Activated naive CD4-positive, alpha-beta T cell treated with anti-CD3 and anti-CD28 coated beads, Interleukin-2, amount 50 U/mL, for 72 hours (primary cell): ENCODE measurements around the gene WDR75. TPM values are rescaled to one million over a fixed set of nuclear protein-coding genes. Genes with fewer than 3 reads are reported as not detected.
"Not testable (repeated sequence)": the region's sequence is repeated elsewhere in the genome, so short reads cannot be mapped to it uniquely, and the experiment has no call there.

ENCODE experiments used
- ATAC-seq, 2 donors: fragments of 150-1000 bp; cut with Tn5 transposase; 2 replicates each; pipeline ENCODE4 v1.10.0; 2021; ENCODE audit warnings: mild to moderate bottlenecking in 2 of 2, moderate library complexity in 2 of 2
- DNase-seq, 2 donors: peaks; one replicate each; pipeline ENCODE4 v3.0.0; 2021 to 2022; ENCODE audit warnings: low spot score in 2 of 2
- H3K27ac Mint-ChIP-seq, 2 donors: one replicate each; pipeline ENCODE4 v1.8.0; 2022; ENCODE audit warnings: mild to moderate bottlenecking in 2 of 2, mixed read lengths in 2 of 2
- H3K36me3 Mint-ChIP-seq, 2 donors: one replicate each; pipeline ENCODE4 v1.8.0; 2022; ENCODE audit warnings: mixed read lengths in 2 of 2
- H3K9me3 Mint-ChIP-seq, 2 donors: one replicate each; pipeline ENCODE4 v1.8.0; 2022; ENCODE audit warnings: mixed read lengths in 2 of 2
- total RNA-seq, 2 donors: library from RNA; stranded (reverse); gene quantifications; one replicate each; pipeline ENCODE4 v1.2.3, GENCODE V29; 2022

WDR75 gene
- total RNA-seq, 2 donors from 2014 or later, result 29.8 to 80.1 TPM

DNA sequence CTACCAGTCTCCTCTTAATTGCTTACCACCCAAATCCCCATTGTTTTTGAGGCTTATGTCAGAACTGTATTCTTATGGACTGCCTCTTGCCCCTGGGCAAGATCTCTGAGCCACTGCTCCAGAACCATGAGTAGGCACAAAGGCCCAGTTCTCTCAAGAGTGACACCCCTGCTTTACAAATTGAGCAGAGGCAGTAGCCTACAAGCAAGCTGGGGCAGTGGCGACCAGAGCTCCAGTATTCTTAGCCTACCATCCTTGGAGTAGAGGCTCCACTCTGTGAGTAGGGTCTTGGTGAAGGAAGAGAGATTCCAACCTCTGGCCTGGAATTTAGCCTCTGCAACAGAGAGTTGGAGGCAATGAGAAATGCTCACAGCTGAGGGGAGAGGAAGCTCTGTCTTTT is 36.5 kb downstream of the WDR75 start:
- Mint-ChIP-seq H3K9me3 (no peaks in the 10 kb centered on the region), H3K36me3 (peaks cover 5 to 7% of the 10 kb centered on the region in 2 donors), H3K27ac (no peak overlapping the region)
- DNase-seq (no peak), ATAC-seq (no peak)

DNA sequence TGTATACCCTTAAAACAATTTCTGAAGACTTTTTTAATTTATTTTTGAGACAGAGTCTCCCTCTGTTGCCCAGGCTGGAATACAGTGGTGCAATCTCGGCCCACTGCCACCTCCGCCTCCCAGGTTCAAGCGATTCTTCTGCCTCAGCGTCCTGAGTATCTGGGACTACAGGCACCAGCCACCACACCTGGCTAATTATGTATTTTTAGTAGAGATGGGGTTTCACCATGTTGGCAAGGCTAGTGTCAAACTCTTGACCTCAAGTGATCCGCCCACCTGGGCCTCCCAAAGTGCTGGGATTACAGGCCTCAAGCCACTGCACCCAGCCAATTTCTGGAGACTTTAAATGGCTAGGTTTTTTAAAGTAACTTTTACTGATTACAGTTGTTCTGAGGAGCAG is 37.0 kb downstream of the WDR75 start:
- not testable (repeated sequence) for ATAC-seq, H3K9me3 Mint-ChIP-seq, H3K27ac Mint-ChIP-seq, DNase-seq, H3K36me3 Mint-ChIP-seq

DNA sequence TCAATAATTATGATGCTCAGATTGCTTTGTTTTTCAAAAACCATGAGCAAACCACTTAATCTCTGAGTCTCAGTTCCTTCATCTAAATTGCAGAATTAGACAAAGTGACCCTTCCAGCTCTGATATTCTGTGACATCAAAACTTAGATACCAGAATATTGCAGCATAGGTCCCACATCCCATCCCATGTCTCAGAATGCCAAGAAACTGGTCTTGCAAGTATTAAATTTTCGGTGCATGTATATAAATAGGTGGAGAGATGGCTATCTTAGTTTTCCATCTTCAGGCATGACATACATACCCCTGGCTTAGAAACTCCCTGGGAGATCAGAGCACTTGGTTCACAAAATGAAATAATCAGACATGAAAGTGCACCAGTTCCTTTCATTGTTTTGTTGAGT is 39.8 kb downstream of the WDR75 start:
- Mint-ChIP-seq H3K36me3 (peaks cover 5 to 7% of the 10 kb centered on the region in 2 donors), H3K27ac (no peak overlapping the region), H3K9me3 (no peaks in the 10 kb centered on the region)
- ATAC-seq (no peak), DNase-seq (no peak)

DNA sequence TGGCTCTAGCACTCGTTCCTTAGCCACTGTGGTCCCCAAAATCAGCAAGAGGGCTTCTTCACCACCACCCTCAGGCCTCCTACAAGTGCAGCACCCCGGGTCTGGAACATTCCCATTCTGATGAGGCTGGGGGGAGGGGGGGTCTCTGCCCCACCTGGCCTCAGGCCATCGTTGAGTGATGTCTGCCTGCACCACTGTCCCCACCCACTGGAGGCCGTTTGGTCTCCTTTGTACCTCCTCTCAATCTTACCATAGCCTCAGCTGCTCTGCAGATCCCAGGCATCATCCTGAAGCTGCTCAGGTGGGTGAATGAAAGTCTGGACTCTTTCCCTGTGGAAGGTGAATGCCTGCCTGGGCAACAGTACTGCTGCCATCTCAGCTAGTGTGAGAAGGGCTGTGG is 42.3 kb downstream of the WDR75 start:
- H3K9me3 Mint-ChIP-seq, result no peaks in the 10 kb centered on the region
- DNase-seq, result no peak
- ATAC-seq, result peak in 1 of 2 donors; percentile 9
- H3K27ac Mint-ChIP-seq, result no peak overlapping the region
- no peaks in the 10 kb centered on the region for H3K36me3 Mint-ChIP-seq

DNA sequence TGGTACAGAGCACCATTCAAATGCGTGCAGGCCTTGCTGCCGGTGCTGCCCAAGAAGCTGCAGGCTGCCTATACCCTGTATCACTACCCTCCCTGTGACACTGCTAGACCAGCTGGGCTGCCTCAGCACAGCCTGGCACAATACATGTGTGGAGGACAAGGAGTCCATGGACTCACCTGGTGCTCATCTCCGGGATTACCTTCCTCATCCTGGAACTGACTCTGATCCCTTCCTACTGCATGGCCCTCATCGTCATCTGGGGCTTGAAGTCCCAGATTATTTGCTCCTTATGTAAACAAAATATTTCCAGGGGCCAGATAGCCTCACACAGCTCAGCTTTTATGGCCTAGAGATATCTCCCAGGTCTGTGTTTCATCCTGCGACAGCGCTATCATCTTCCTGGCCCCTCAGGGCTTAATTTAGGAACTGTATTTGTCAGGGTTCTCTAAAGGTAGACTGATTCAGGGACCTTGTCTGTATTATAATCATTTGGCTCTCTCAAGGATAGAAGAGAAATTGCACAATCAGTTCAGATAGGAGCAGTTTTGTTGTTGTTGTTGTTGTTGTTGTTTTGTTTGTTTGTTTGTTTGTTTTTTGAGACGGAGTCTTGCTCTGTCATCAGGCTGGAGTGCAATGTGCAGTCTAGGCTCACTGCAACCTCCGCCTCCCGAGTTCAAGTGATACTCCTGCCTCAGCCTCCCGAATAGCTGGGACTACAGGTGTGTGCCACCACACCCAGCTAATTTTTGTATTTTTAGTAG is 42.9 kb downstream of the WDR75 start:
- DNase-seq, result no peak
- ATAC-seq, result peak in 1 of 2 donors; percentile 26
- H3K27ac Mint-ChIP-seq, result no peak overlapping the region
- H3K9me3 Mint-ChIP-seq, result no peaks in the 10 kb centered on the region
- H3K36me3 Mint-ChIP-seq, result no peaks in the 10 kb centered on the region

DNA sequence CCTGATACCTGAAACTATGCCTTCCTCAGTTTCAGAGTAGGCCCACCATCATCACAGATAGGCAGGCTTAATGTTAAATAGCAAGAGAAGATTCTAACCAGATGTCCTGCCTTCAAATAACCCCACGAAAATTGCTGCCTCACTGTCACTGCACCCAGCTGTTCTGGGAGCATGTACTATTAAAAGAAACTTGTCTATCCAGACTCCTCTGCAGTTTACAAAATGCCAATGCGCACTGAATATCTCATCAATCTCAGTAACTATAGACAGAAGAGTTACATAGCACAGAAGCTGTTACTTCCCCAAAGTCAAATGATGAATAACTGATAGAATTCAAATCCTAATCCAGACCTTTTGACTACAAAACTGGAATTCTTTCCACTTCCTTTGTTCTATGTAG is 43.9 kb downstream of the WDR75 start:
- no peak overlapping the region for H3K27ac Mint-ChIP-seq
- no peak for DNase-seq
- ATAC-seq, result no peak
- H3K9me3 Mint-ChIP-seq, result no peaks in the 10 kb centered on the region
- no peaks in the 10 kb centered on the region for H3K36me3 Mint-ChIP-seq

DNA sequence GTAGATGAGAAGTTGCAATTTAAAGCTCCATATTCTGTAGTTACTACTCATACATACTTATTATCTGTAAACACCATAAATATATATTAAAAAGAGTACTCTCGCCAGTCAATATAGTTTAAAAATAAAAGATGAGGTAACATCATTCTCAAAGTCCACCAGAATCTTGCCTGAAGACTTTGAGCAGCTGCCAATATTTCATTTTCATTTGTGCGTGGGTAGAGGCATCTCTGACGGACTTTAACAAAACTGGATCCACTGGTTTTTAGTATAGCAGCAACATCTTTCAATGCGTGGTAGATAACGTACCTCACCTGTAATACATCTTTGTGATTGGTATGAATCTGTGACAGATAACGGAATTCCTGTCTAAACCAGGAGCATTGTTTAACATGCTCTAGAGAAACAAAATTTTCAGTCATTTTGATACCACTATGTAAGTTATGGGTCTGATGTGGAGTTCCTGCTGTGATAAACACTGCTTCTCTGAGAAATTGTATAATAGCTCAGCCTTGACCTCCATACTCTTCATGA is 45.0 kb downstream of the WDR75 start:
- no peak overlapping the region for H3K27ac Mint-ChIP-seq
- H3K9me3 Mint-ChIP-seq, result no peaks in the 10 kb centered on the region
- H3K36me3 Mint-ChIP-seq, result no peaks in the 10 kb centered on the region
- no peak for DNase-seq
- ATAC-seq, result no peak

DNA sequence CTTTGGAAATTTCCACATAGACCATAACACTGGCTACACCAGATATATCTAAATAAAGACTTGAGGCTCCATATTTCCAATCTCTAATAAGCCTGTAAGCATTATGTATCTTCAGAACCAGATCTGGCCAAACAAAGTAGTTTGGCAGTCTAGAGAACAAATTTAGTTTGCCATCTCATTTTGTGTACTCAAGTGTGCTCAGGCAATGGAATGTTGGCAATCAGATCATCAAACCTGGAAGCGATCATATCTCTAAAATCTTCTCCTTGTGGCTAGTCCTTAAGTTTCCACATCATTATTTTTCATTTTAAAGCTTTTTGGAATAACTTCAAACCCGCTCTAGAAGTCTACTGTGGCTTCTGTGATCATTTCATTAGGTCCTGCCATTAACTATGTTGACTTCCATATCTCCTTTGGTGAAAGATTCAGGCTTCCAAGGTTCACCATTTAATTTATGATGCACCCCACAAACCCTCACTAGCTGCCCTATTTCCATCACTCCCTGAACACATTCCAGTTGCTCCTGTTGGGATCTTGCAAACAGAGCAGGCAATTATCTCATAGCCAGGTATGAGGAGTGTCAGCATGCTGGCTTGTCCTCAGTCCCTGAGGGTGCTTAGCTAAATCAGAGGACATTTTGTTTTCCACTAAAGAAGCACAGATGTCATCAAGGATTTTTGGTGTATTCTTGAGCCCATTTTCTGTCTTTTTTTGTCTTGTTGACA is 46.2 kb downstream of the WDR75 start:
- ATAC-seq (no peak), DNase-seq (no peak)
- H3K9me3 Mint-ChIP-seq, result no peaks in the 10 kb centered on the region
- no peaks in the 10 kb centered on the region for H3K36me3 Mint-ChIP-seq
- no peak overlapping the region for H3K27ac Mint-ChIP-seq

DNA sequence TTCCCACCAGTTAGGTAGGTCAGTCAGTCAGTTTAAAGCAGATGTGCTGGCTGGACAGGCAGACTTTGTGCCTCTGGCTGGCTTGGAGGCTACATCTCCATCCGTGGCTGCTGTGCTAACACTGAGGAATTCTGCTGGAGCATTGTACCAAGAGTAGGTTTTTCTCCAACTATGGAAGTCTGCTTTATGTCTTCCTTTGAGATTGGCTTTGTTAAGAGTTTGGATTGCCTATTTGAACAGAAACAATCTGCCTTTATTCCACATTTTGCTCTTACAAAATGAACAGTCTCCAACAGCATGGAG is 46.7 kb downstream of the WDR75 start:
- DNase-seq (no peak), ATAC-seq (no peak)
- H3K9me3 Mint-ChIP-seq, result no peaks in the 10 kb centered on the region
- H3K27ac Mint-ChIP-seq, result no peak overlapping the region
- H3K36me3 Mint-ChIP-seq, result no peaks in the 10 kb centered on the region

DNA sequence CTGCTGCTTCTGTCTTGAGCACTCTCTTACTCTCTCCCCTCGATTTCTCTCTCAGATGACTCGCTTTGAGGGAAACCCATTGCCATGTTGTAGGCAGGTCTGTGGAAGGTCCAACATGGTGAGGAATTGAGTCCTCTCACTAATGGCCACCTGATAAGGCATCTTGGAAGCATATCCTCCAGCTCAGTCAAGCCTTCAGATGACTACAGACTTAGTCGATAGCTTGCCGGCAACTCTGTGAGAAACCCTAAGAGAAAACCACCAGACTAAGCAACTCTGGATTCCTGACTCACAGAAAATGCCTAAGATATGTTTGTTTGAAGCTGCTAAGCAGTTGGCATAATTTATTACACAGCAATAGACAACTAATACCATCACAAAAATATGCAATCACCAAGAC is 51.2 kb downstream of the WDR75 start:
- DNase-seq (no peak), ATAC-seq (no peak)
- Mint-ChIP-seq H3K36me3 (no peaks in the 10 kb centered on the region), H3K27ac (no peak overlapping the region), H3K9me3 (peaks cover 0 to 10% of the 10 kb centered on the region in 2 donors)

DNA sequence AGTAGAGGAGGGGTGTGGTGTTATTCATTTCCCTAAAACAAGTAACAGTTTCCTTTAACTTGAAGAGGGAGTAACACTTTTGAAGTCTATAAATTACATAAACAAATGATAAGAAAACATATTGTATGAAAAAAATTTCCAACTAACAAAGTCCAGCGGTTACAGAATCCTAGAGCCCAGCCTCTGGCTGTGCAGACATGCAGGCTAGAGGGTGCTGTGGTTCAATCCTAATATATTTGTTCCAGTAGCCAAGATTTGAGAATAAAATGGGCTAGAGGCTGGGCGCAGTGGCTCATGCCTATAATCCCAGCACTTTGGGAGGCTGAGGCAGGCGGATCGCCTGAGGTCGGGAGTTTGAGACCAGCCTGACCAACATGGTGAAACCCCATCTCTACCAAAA is 56.9 kb downstream of the WDR75 start:
- ATAC-seq, result no peak
- Mint-ChIP-seq H3K36me3 (no peaks in the 10 kb centered on the region), H3K9me3 (peaks cover 0 to 10% of the 10 kb centered on the region in 2 donors), H3K27ac (no peak overlapping the region)
- DNase-seq, result no peak

DNA sequence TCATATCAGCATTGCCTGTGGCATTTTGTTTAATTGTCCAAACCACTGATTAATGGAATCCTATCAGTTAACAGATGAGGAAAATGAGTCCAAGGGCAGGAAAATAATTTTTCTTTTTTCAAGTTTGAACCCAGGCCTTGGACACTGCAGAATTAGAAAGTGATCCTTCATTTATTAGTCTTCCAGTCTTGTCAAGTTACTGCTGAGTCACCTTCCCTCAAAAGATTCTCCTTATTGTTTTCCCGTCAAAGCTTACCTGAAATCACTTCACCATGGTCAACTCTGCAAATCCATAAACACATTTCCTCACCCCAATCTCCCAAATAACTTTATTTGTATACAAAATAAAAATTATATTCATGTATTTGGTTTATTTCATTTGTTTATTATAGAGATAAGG is 57.9 kb downstream of the WDR75 start:
- no peak for ATAC-seq
- H3K27ac Mint-ChIP-seq, result no peak overlapping the region
- no peaks in the 10 kb centered on the region for H3K36me3 Mint-ChIP-seq
- peaks cover 0 to 10% of the 10 kb centered on the region in 2 donors for H3K9me3 Mint-ChIP-seq
- DNase-seq, result no peak

DNA sequence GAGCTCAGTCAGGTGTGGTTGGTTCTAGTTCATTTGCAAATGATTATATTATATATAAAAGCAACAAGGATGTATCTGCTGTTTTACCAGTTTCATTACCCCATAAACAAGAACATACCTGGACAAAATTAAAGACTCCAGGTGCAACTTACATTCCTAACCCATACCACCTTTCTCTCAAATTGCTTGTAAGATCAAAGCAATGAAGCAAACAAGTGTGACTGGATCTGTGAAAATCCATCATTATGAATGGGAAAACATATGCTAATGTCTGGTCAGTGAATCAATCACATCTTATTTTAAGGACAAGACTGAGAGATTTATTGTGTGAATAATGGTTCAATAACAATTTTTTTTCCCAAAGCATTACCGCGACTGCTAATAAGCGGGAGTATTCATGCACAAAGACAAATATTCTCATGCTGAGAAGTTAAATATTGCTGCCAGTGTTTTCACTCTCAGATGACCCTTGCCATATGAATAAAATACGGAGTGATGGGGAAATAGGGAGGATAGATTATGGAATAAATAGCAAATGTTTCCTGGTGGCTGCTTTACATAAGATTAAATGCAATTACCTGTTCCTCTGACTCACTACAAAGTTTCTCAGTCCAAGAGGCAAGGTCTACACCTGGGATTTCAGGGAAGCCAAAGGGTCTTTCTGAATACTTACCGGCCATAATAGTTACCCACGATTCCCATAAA is 59.3 kb downstream of the WDR75 start:
- Mint-ChIP-seq H3K9me3 (peaks cover 0 to 4% of the 10 kb centered on the region in 2 donors), H3K36me3 (no peaks in the 10 kb centered on the region), H3K27ac (no peak overlapping the region)
- no peak for ATAC-seq
- DNase-seq, result no peak

DNA sequence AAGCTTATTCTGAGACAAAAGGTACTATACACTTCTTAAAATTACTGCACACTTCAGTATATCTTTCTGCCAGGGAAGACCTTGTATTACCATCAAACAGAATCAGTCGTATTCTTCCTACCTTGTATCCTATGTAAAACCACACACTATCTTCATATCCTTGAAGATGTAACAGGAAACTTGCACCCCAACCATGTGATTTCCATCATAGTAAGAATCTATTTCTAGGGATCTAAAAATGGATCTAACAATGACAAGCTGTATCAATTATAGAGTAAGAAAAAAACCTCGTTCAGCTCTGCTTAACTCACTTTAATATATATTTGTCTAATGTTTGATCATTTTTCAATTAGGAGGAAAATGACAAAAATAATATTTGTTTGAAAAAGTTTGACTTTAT is 60.2 kb downstream of the WDR75 start:
- ATAC-seq, result no peak
- Mint-ChIP-seq H3K36me3 (no peaks in the 10 kb centered on the region), H3K9me3 (no peaks in the 10 kb centered on the region), H3K27ac (no peak overlapping the region)
- no peak for DNase-seq

DNA sequence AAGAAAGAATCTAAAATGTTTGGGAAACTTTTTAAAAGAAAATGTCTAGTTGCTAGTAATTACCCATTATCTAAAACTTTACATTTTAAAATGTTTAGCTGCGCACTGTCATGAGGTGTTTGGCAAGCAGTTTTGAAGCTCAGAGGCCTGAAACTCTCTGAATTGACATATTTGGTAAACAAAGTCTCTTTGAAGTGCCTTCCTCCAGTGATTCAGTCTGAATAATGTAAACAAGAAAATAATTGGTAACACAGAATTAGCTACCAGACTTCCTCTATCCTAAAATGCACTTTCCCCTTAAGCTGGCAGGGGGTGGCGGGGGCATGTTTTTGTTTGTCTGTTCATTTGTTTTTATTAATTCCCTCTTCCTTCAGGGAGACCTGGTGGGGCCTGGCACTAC is 61.4 kb downstream of the WDR75 start:
- DNase-seq, result no peak
- Mint-ChIP-seq H3K36me3 (no peaks in the 10 kb centered on the region), H3K9me3 (no peaks in the 10 kb centered on the region), H3K27ac (no peak overlapping the region)
- no peak for ATAC-seq

DNA sequence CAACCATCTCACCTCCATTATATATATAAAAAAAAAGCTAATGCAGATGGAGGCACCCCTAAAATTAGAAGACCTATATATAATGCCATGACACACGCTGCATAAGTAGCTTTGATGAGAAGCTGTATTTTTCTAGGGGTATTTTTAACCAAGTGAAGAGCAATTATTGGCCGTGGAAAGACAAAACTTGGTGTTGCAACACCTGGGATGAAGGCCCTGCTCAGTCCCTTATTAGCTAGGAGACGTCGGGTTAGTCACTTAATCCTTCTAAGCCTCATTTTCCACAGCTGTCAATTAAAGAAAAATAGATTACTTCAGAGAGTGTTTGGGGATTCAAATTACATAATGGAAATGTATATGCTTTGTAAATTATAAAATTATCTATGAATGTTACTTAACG is 63.0 kb downstream of the WDR75 start:
- Mint-ChIP-seq H3K36me3 (peaks cover 0 to 7% of the 10 kb centered on the region in 2 donors), H3K27ac (no peak overlapping the region), H3K9me3 (peaks cover 6% of the 10 kb centered on the region in 2 donors)
- no peak for ATAC-seq
- DNase-seq, result no peak

DNA sequence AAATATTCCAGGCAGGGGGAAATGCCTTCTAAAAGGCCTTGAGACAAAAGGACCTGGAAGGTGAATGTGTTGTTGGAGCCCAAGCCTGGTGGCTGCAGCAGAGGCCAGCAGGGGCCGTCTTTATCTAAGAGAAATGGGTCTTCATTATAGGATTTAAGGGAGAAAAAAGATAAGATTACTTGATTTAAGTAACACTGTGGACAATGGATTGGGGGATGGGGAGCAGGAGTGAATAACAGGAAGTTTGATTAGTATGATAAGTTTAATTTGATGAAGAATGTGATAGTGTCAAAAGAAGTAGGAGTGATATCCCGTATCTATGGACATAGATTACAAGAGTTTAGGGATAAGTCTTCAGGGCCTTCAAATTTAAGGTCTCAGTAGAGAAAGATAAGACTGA is 64.2 kb downstream of the WDR75 start:
- DNase-seq (no peak), ATAC-seq (no peak)
- Mint-ChIP-seq H3K36me3 (peaks cover 0 to 10% of the 10 kb centered on the region in 2 donors), H3K9me3 (peaks cover 7 to 8% of the 10 kb centered on the region in 2 donors), H3K27ac (no peak overlapping the region)
